PFSK-1 (cell line): Measurements from ENCODE around the gene GAL3ST1.

Experiments
- FOXP2 ChIP-seq: optimal IDR thresholded peaks from 2 replicates; pipeline ENCODE3; 2011; ENCODE audit warnings: borderline replicate concordance, control low read depth, inconsistent platforms; ENCODE audit not compliant: insufficient read depth; ENCODE audit errors: extremely low read length, extremely low read depth
- POLR2AphosphoS5 ChIP-seq: IDR thresholded peaks from 2 replicates; pipeline ENCODE4 v1.6.1; 2012; ENCODE audit warnings: low read depth, mild to moderate bottlenecking, control low read depth, low read length, moderate library complexity
- REST ChIP-seq, 2 experiments: IDR thresholded peaks; 2 replicates each; pipeline versions ENCODE4 v1.6.1 to v1.8.0; 2011 to 2012; ENCODE audit warnings: low read depth in 2 of 2, low read length in 2 of 2, control low read depth in 1 of 2, inconsistent platforms in 1 of 2, mild to moderate bottlenecking in 1 of 2, moderate library complexity in 1 of 2; ENCODE audit not compliant: insufficient read depth in 1 of 2
- SIN3A ChIP-seq: IDR thresholded peaks from 2 replicates; pipeline ENCODE4 v1.6.1; 2012; ENCODE audit warnings: mild to moderate bottlenecking, low read length, moderate library complexity, borderline replicate concordance; ENCODE audit not compliant: insufficient read depth
- TAF1 ChIP-seq: IDR thresholded peaks from 2 replicates; pipeline ENCODE4 v1.6.1; 2012; ENCODE audit warnings: low read length, control low read depth, borderline replicate concordance; ENCODE audit not compliant: insufficient read depth

Gene GAL3ST1

GRCh38 chr22:30535182-30535581 is 39.3 kb downstream of the GAL3ST1 start:
- TF ChIP-seq FOXP2 (no peak), POLR2AphosphoS5 (no peak), REST (IDR thresholded peaks at IDR 0.05; ENCODE audit: insufficient read depth in 1 of 2, low read depth in 2 of 2, low read length in 2 of 2) (no peak), TAF1 (no peak), SIN3A (no peak)

- no peak for TF ChIP-seq REST (IDR thresholded peaks at IDR 0.05; ENCODE audit: insufficient read depth in 1 of 2, low read depth in 2 of 2, low read length in 2 of 2)
- no peak for TF ChIP-seq SIN3A
- TF ChIP-seq TAF1: no peak
- TF ChIP-seq POLR2AphosphoS5: no peak
- no peak for TF ChIP-seq FOXP2
These were observed 42.5 kb downstream of the GAL3ST1 start for GRCh38 chr22:30531651-30532608.

- no peak for TF ChIP-seq SIN3A
- TF ChIP-seq FOXP2: no peak
- no peak for TF ChIP-seq TAF1
- no peak for TF ChIP-seq REST (IDR thresholded peaks at IDR 0.05; ENCODE audit: insufficient read depth in 1 of 2, low read depth in 2 of 2, low read length in 2 of 2)
- no peak for TF ChIP-seq POLR2AphosphoS5
These were observed 47.8 kb downstream of the GAL3ST1 start for GRCh38 chr22:30526656-30527055.

- no peak for TF ChIP-seq FOXP2
- TF ChIP-seq POLR2AphosphoS5: no peak
- TF ChIP-seq SIN3A: no peak
- TF ChIP-seq REST (IDR thresholded peaks at IDR 0.05; ENCODE audit: insufficient read depth in 1 of 2, low read depth in 2 of 2, low read length in 2 of 2): no peak
- TF ChIP-seq TAF1: no peak
These were observed 50.6 kb downstream of the GAL3ST1 start for GRCh38 chr22:30523646-30524489.
